Measurements from ENCODE around the gene BABAM2. TPM values are rescaled to one million over a fixed set of nuclear protein-coding genes. Genes with fewer than 3 reads are reported as not detected.

BABAM2 gene
- total RNA-seq, 1 donor from 2014 or later, result 34.6 TPM

- Histone ChIP-seq H4K20me1 (ENCODE audit: low read depth) (no peaks in the 10 kb centered on the region), H3K27me3 (no peaks in the 10 kb centered on the region), H2AFZ (replicated peaks) (no peak overlapping the region), H3K9ac (no peak overlapping the region), H3F3A (ENCODE audit: low read depth) (no peaks in the 10 kb centered on the region), H3K36me3 (no peaks in the 10 kb centered on the region), H3K4me2 (no peak overlapping the region), H3K4me3 (no peak overlapping the region), H3K79me2 (ENCODE audit: low read depth) (no peaks in the 10 kb centered on the region), H3K27ac (no peak overlapping the region), H3K9me3 (ENCODE audit: low read depth) (no peaks in the 10 kb centered on the region), H3K4me1 (no peaks in the 10 kb centered on the region)
- no peak for TF ChIP-seq EZH2 (IDR thresholded peaks at IDR 0.05)
- TF ChIP-seq CTCF (IDR thresholded peaks at IDR 0.05), result no peak
- no peak for TF ChIP-seq EZH2phosphoT487 (IDR thresholded peaks at IDR 0.05)
- H3K9me3 Mint-ChIP-seq, result no peaks in the 10 kb centered on the region
- H3K36me3 Mint-ChIP-seq, result no peaks in the 10 kb centered on the region
- DNase-seq (ENCODE audit: low spot score), result no peak
- H3K4me1 Mint-ChIP-seq, result no peaks in the 10 kb centered on the region
- no peaks in the 10 kb centered on the region for H3K27me3 Mint-ChIP-seq (ENCODE audit: insufficient read depth, low read depth)
- H3K4me3 Mint-ChIP-seq, result no peak overlapping the region
- no peak overlapping the region for H3K27ac Mint-ChIP-seq
Observed at GRCh38 chr2:28209864-28210263, 319.3 kb downstream of the BABAM2 start.

- Mint-ChIP-seq H3K27me3 (ENCODE audit: insufficient read depth, low read depth) (no peaks in the 10 kb centered on the region), H3K4me3 (no peak overlapping the region), H3K9me3 (no peaks in the 10 kb centered on the region), H3K36me3 (no peaks in the 10 kb centered on the region), H3K4me1 (no peaks in the 10 kb centered on the region), H3K27ac (no peak overlapping the region)
- H3K79me2 ChIP-seq (ENCODE audit: low read depth), result no peaks in the 10 kb centered on the region
- H3K9me3 ChIP-seq (ENCODE audit: low read depth), result no peaks in the 10 kb centered on the region
- H3K36me3 ChIP-seq, result no peaks in the 10 kb centered on the region
- TF ChIP-seq EZH2 (IDR thresholded peaks at IDR 0.05), result no peak
- no peak for TF ChIP-seq CTCF (IDR thresholded peaks at IDR 0.05)
- TF ChIP-seq EZH2phosphoT487 (IDR thresholded peaks at IDR 0.05), result no peak
- no peaks in the 10 kb centered on the region for H3F3A ChIP-seq (ENCODE audit: low read depth)
- H3K9ac ChIP-seq, result no peak overlapping the region
- no peaks in the 10 kb centered on the region for H4K20me1 ChIP-seq (ENCODE audit: low read depth)
- H3K4me2 ChIP-seq, result no peak overlapping the region
- H3K27me3 ChIP-seq, result no peaks in the 10 kb centered on the region
- no peak overlapping the region for H3K4me3 ChIP-seq
- no peak for DNase-seq (ENCODE audit: low spot score)
- no peaks in the 10 kb centered on the region for H3K4me1 ChIP-seq
- H3K27ac ChIP-seq, result no peak overlapping the region
- no peak overlapping the region for H2AFZ ChIP-seq (replicated peaks)
Observed at GRCh38 chr2:28210535-28210934, 320.0 kb downstream of the BABAM2 start.

GRCh38 chr2:28216331-28216730 is 325.8 kb downstream of the BABAM2 start:
- Mint-ChIP-seq H3K4me1 (peaks cover 21% of the 10 kb centered on the region), H3K27me3 (ENCODE audit: insufficient read depth, low read depth) (peaks cover 2% of the 10 kb centered on the region), H3K9me3 (no peaks in the 10 kb centered on the region), H3K27ac (no peak overlapping the region), H3K4me3 (no peak overlapping the region), H3K36me3 (no peaks in the 10 kb centered on the region)
- H3K36me3 ChIP-seq, result no peaks in the 10 kb centered on the region
- no peaks in the 10 kb centered on the region for H3K4me1 ChIP-seq
- no peaks in the 10 kb centered on the region for H3K79me2 ChIP-seq (ENCODE audit: low read depth)
- H3F3A ChIP-seq (ENCODE audit: low read depth), result no peaks in the 10 kb centered on the region
- no peak for TF ChIP-seq EZH2phosphoT487 (IDR thresholded peaks at IDR 0.05)
- no peak for TF ChIP-seq CTCF (IDR thresholded peaks at IDR 0.05)
- no peak for TF ChIP-seq EZH2 (IDR thresholded peaks at IDR 0.05)
- H3K9ac ChIP-seq, result no peak overlapping the region
- H2AFZ ChIP-seq (replicated peaks), result no peak overlapping the region
- no peaks in the 10 kb centered on the region for H3K27me3 ChIP-seq
- DNase-seq (ENCODE audit: low spot score), result no peak
- H3K27ac ChIP-seq, result no peak overlapping the region
- H4K20me1 ChIP-seq (ENCODE audit: low read depth), result no peaks in the 10 kb centered on the region
- H3K9me3 ChIP-seq (ENCODE audit: low read depth), result no peaks in the 10 kb centered on the region
- H3K4me2 ChIP-seq, result no peak overlapping the region
- no peak overlapping the region for H3K4me3 ChIP-seq

All from neural progenitor cell (in vitro differentiated cells).